WTC11 (cell line): Measurements from ENCODE around the gene FHOD3. TPM values are rescaled to one million over a fixed set of nuclear protein-coding genes. Genes with fewer than 3 reads are reported as not detected.

Experiments used
- ATAC-seq: fragments of 200-7000 bp; cut with Tn5 transposase; 2 replicates; pipeline ENCODE4 v1.10.0; 2021; ENCODE audit warnings: mild to moderate bottlenecking, moderate library complexity
- CTCF ChIA-PET: fragments of 300-600 bp; sonication (Branson Sonifier 250); formaldehyde crosslinking; loops from one replicate; lab custom pipeline; 2021; ENCODE audit warnings: antibody characterized with exemption; lab: Charles Lee
- POLR2A ChIA-PET: fragments of 350-600 bp; sonication (Branson Sonifier 250); formaldehyde crosslinking; loops from one replicate; lab custom pipeline; 2021; ENCODE audit warnings: antibody characterized with exemption; lab: Charles Lee
- DNase-seq: peaks from one replicate; pipeline ENCODE4 v3.0.0; 2021; ENCODE audit warnings: low spot score
- H3K27ac Mint-ChIP-seq: 2 replicates; pipeline ENCODE4 v1.8.0; 2021; ENCODE audit warnings: mixed read lengths
- H3K27me3 Mint-ChIP-seq: 2 replicates; pipeline ENCODE4 v1.8.0; 2021; ENCODE audit warnings: low read depth, mild to moderate bottlenecking, moderate library complexity, mixed read lengths
- H3K36me3 Mint-ChIP-seq: 2 replicates; pipeline ENCODE4 v1.8.0; 2021; ENCODE audit warnings: mixed read lengths
- H3K4me1 Mint-ChIP-seq: 2 replicates; pipeline ENCODE4 v1.8.0; 2022; ENCODE audit warnings: mixed read lengths
- H3K4me3 Mint-ChIP-seq: 2 replicates; pipeline ENCODE4 v1.8.0; 2021; ENCODE audit warnings: mild to moderate bottlenecking, moderate library complexity, mixed read lengths
- H3K9me3 Mint-ChIP-seq: 2 replicates; pipeline ENCODE4 v1.8.0; 2021; ENCODE audit warnings: mixed read lengths
- ATF6 ChIP-seq: sonication (generic); formaldehyde crosslinking; IDR thresholded peaks from 2 replicates; pipeline ENCODE4 v1.8.1; 2023; ENCODE audit warnings: mild to moderate bottlenecking, missing genetic modification reagents
- ERG ChIP-seq: fragments of 250-450 bp; sonication (Bioruptor Pico); IDR thresholded peaks from 2 replicates; pipeline ENCODE4 v1.8.0; 2021; ENCODE audit warnings: mild to moderate bottlenecking
- GTF2I ChIP-seq: fragments of 250-450 bp; sonication (Bioruptor Pico); conservative IDR thresholded peaks from 2 replicates; pipeline ENCODE4 v1.4.0; 2021; ENCODE audit warnings: mild to moderate bottlenecking
- IRF1 ChIP-seq: sonication (generic); formaldehyde crosslinking; IDR thresholded peaks from 2 replicates; pipeline ENCODE4 v1.8.0; 2023; ENCODE audit warnings: missing genetic modification reagents
- JUN ChIP-seq: sonication (generic); formaldehyde crosslinking; IDR thresholded peaks from 2 replicates; pipeline ENCODE4 v1.8.0; 2023; ENCODE audit warnings: mild to moderate bottlenecking, missing genetic modification reagents
- KAT7 ChIP-seq: sonication (generic); formaldehyde crosslinking; IDR thresholded peaks from 2 replicates; pipeline ENCODE4 v1.8.1; 2023; ENCODE audit warnings: missing genetic modification reagents, mild to moderate bottlenecking, borderline replicate concordance
- NFYB ChIP-seq: sonication (generic); formaldehyde crosslinking; conservative IDR thresholded peaks from 2 replicates; pipeline ENCODE4 v1.8.0; 2022; ENCODE audit warnings: low read depth, missing genetic modification reagents
- TEAD4 ChIP-seq: sonication (generic); formaldehyde crosslinking; IDR thresholded peaks from 2 replicates; pipeline ENCODE4 v1.8.0; 2022; ENCODE audit warnings: mild to moderate bottlenecking, missing genetic modification reagents
- ZBTB21 ChIP-seq: sonication (generic); formaldehyde crosslinking; IDR thresholded peaks from 2 replicates; pipeline ENCODE4 v1.8.1; 2023; ENCODE audit warnings: mild to moderate bottlenecking, missing genetic modification reagents, borderline replicate concordance
- ZBTB43 ChIP-seq: sonication (generic); formaldehyde crosslinking; IDR thresholded peaks from 2 replicates; pipeline ENCODE4 v1.8.1; 2023; ENCODE audit warnings: mild to moderate bottlenecking, missing genetic modification reagents
- ZNF512 ChIP-seq: sonication (generic); formaldehyde crosslinking; IDR thresholded peaks from 2 replicates; pipeline ENCODE4 v1.8.1; 2022; ENCODE audit warnings: missing genetic modification reagents, borderline replicate concordance
- ZNF532 ChIP-seq: fragments of 250-450 bp; sonication (Bioruptor Pico); IDR thresholded peaks from 2 replicates; pipeline ENCODE4 v1.9.0; 2021; ENCODE audit warnings: mild to moderate bottlenecking, borderline replicate concordance
- ZNF671 ChIP-seq: fragments of 250-450 bp; sonication (Bioruptor Pico); IDR thresholded peaks from 2 replicates; pipeline ENCODE4 v1.8.0; 2021; ENCODE audit warnings: mild to moderate bottlenecking
- ZSCAN18 ChIP-seq: fragments of 250-450 bp; sonication (Bioruptor Pico); IDR thresholded peaks from 2 replicates; pipeline ENCODE4 v2.1.2; 2022; ENCODE audit warnings: mild to moderate bottlenecking, moderate library complexity
- total RNA-seq: library from RNA; stranded (reverse); gene quantifications from 3 replicates; pipeline ENCODE4 v1.2.3, GENCODE V29; 2021

The FHOD3 gene
- total RNA-seq, 1 experiment from 2014 or later, result 3.8 TPM

GRCh38 chr18:36780748-36781147 lies 483.2 kb downstream of the FHOD3 start:
- ChIA-PET POLR2A (no interaction called here), CTCF (no interaction called here)
- ATAC-seq, result no peak

GRCh38 chr18:36782710-36783109 lies 485.2 kb downstream of the FHOD3 start:
- ChIA-PET POLR2A (no interaction called here), CTCF (no interaction called here)
- DNase-seq (no peak), ATAC-seq (no peak)
- Mint-ChIP-seq H3K4me3 (no peak overlapping the region), H3K27me3 (no peaks in the 10 kb centered on the region), H3K27ac (no peak overlapping the region), H3K36me3 (no peaks in the 10 kb centered on the region), H3K9me3 (no peaks in the 10 kb centered on the region), H3K4me1 (0 out of 2 replicates have a peak, but pooled peaks cover 4% of the 10 kb centered on the region)
- TF ChIP-seq ZBTB43 (CRISPR knock-in tag) (no peak), ERG (CRISPR knock-in tag) (no peak), GTF2I (CRISPR knock-in tag) (no peak), JUN (CRISPR knock-in tag) (no peak), ZNF671 (CRISPR knock-in tag) (no peak), TEAD4 (CRISPR knock-in tag) (no peak), KAT7 (CRISPR knock-in tag) (no peak), NFYB (CRISPR knock-in tag) (no peak), IRF1 (CRISPR knock-in tag) (no peak), ZNF512 (CRISPR knock-in tag) (no peak)

More at GRCh38 chr18:36780748-36781147, 483.2 kb downstream of the FHOD3 start:
- H3K9me3 Mint-ChIP-seq, result no peaks in the 10 kb centered on the region
- no peaks in the 10 kb centered on the region for H3K36me3 Mint-ChIP-seq
- no peak for DNase-seq
- no peaks in the 10 kb centered on the region for H3K4me1 Mint-ChIP-seq
- H3K27me3 Mint-ChIP-seq, result no peaks in the 10 kb centered on the region
- no peak overlapping the region for H3K27ac Mint-ChIP-seq
- H3K4me3 Mint-ChIP-seq, result no peak overlapping the region
- no peak for TF ChIP-seq JUN (CRISPR knock-in tag)
- TF ChIP-seq ZSCAN18 (CRISPR knock-in tag), result no peak
- no peak for TF ChIP-seq ZNF532 (CRISPR knock-in tag)
- no peak for TF ChIP-seq ZBTB21 (CRISPR knock-in tag)
- no peak for TF ChIP-seq ATF6 (CRISPR knock-in tag)
